Common myeloid progenitor, CD34-positive (primary cell): ENCODE data around the gene GALNT6.
"Not testable (repeated sequence)": the region's sequence is repeated elsewhere in the genome, so short reads cannot be mapped to it uniquely, and the experiment has no call there.

Source experiments
- CTCF ChIA-PET: fragments of 350-600 bp; sonication (Branson Sonifier 250); formaldehyde crosslinking; loops from one replicate; lab custom pipeline; 2021; ENCODE audit warnings: antibody characterized with exemption; lab: Charles Lee
- POLR2A ChIA-PET: fragments of 350-600 bp; sonication (Branson Sonifier 250); formaldehyde crosslinking; loops from one replicate; lab custom pipeline; 2021; ENCODE audit warnings: antibody characterized with exemption; lab: Charles Lee
- DNase-seq, 3 donors: peaks; one replicate each; pipeline versions ENCODE4 v3.0.0 to v3.0.0-alpha.2; 2013
- H3K27ac ChIP-seq, 2 experiments: 1 replicate in 1 of 2; 2 replicates in 1 of 2; pipeline ENCODE4 v1.7.0; 2013; ENCODE audit warnings: inconsistent platforms in 2 of 2, low read length in 2 of 2, mild to moderate bottlenecking in 2 of 2, low read depth in 1 of 2, moderate library complexity in 1 of 2; ENCODE audit not compliant: severe bottlenecking in 2 of 2, insufficient read depth in 1 of 2, poor library complexity in 1 of 2
- H3K27me3 ChIP-seq, 5 experiments: replicated peaks in 2 of 5; 1 replicate in 3 of 5; 2 replicates in 2 of 5; pipeline versions ENCODE4 v1.6.1 to v1.7.0; 2013; ENCODE audit warnings: low read length in 4 of 5, mild to moderate bottlenecking in 2 of 5, moderate library complexity in 2 of 5, inconsistent platforms in 1 of 5; ENCODE audit not compliant: insufficient read depth in 5 of 5, control insufficient read depth in 4 of 5
- H3K36me3 ChIP-seq, 4 experiments: 1 replicate in 2 of 4; 2 replicates in 2 of 4; pipeline versions ENCODE4 v1.6.1 to v1.7.0; 2013; ENCODE audit warnings: low read length in 3 of 4, control low read depth in 1 of 4, mild to moderate bottlenecking in 1 of 4; ENCODE audit not compliant: control insufficient read depth in 4 of 4, insufficient read depth in 4 of 4
- H3K4me1 ChIP-seq, 4 experiments: 1 replicate in 3 of 4; 2 replicates in 1 of 4; pipeline versions ENCODE4 v1.6.1 to v1.7.1; 2013; ENCODE audit warnings: low read length in 3 of 4, mild to moderate bottlenecking in 3 of 4, control low read depth in 1 of 4, inconsistent platforms in 1 of 4, moderate library complexity in 1 of 4; ENCODE audit not compliant: control insufficient read depth in 4 of 4, insufficient read depth in 4 of 4; ENCODE audit errors: control extremely low read depth in 1 of 4
- H3K4me3 ChIP-seq, 7 experiments: 1 replicate in 4 of 7; 2 replicates in 3 of 7; pipeline versions ENCODE4 v1.5.1 to v1.7.0; 2013; ENCODE audit warnings: mild to moderate bottlenecking in 7 of 7, low read length in 6 of 7, moderate library complexity in 6 of 7, inconsistent platforms in 2 of 7, low read depth in 2 of 7, control low read depth in 1 of 7; ENCODE audit not compliant: insufficient read depth in 4 of 7, control insufficient read depth in 1 of 7; ENCODE audit errors: extremely low read depth in 1 of 7
- H3K9me3 ChIP-seq, 5 experiments: 1 replicate in 4 of 5; 2 replicates in 1 of 5; pipeline versions ENCODE4 v1.6.1 to v1.7.1; 2013; ENCODE audit warnings: low read length in 4 of 5, mild to moderate bottlenecking in 2 of 5, inconsistent platforms in 1 of 5, low read depth in 1 of 5, moderate library complexity in 1 of 5; ENCODE audit not compliant: control insufficient read depth in 4 of 5, insufficient read depth in 2 of 5; ENCODE audit errors: control extremely low read depth in 1 of 5
- WGBS: methylation state at CpG from one replicate; pipeline ENCODE4 v1.1.5; 2013; ENCODE audit not compliant: insufficient coverage; 5-methylcytosine and 5-hydroxymethylcytosine counted together

GALNT6 gene

DNA sequence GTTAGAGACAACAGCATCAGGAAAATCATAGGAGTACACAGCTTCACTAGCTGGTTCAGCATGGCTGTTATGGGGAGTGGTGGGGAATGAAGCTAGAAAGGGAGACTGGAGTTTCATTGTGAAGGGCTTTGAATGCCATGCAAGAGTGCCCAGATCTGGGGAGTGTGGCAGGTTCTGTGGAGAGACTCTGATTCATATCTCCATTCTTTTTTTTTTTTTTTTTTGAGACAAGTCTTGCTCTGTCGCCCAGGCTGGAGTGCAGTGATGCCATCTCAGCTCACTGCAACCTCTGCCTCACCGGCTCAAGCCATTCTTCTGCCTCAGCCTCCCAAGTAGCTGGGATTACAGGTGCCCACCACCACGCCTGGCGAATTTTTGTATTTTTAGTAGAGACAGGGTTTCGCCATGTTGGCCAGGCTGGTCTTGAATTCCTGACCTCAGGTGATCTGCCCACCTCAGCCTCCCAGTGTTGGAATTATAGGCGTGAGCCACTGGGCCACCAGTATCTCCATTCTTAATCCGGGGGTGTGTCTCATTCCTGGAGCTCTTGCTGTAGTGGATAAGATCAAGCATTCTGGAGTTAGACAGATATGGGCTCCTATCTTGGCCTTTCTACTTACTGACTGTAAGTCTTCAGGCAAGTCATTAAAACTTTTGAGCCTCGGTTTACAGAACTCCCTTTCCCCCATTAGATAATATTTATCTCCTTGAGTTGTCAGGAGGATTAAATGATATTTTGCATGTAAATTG lies 73.0 kb downstream of the GALNT6 start:
- Histone ChIP-seq H3K4me1 (peaks cover 31 to 54% (median 50%) of the 10 kb centered on the region in 4 experiments), H3K36me3 (peaks cover 2 to 20% (median 5%) of the 10 kb centered on the region in 4 experiments), H3K27ac (peak overlapping the region in 1 of 2 experiments; percentile 65), H3K4me3 (peak overlapping the region in 3 of 7 experiments; percentile 26 to 49 (median 42))
- ChIA-PET POLR2A (interaction anchor here (0.6 to 0.7 kb wide), 2 partner anchors 124 to 273 kb away, joined by 3 to 4 read pairs; no protein-coding TSS in a partner anchor), CTCF (interaction anchor here (1.2 to 29.0 kb wide), 4 partner anchors 11 to 48 kb away, joined by 3 to 666 read pairs (median 16); partner anchors contain the start of gene CELA1)
- 98% methylated on average over 6 of the region's 8 CpGs for WGBS
- H3K9me3 ChIP-seq, H3K27me3 ChIP-seq, DNase-seq: not testable (repeated sequence)

DNA sequence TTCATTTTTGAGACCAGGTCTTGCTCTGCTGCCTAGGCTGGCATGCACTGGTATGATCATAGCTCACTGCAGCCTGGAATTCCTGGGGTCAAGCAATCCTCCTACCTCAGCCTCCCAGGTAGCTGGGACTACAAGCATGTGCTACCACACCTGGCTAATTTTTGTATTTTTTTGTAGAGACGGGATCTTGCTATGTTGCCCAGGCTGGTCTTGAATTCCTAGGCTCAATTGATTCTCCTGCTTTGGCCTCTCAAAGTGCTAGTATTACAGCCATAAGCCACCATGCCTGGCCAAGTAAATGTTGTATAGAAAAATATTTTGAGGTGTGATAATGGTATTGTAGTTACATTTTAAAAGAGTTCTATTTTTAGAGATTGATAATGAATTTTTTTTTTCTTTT lies 79.8 kb downstream of the GALNT6 start:
- no peak for DNase-seq
- POLR2A ChIA-PET = no interaction called here
- H3K9me3 ChIP-seq = no peaks in the 10 kb centered on the region
- CTCF ChIA-PET = interaction anchor here (29.0 kb wide), 1 partner anchor 31 kb away, joined by 666 read pairs; the partner anchor contains the start of gene CELA1
- no peaks in the 10 kb centered on the region for H3K27me3 ChIP-seq
- WGBS = no CpG with 5 or more reads among the region's 1 CpG
- no peak overlapping the region for H3K27ac ChIP-seq
- peaks cover 0 to 6% (median 3%) of the 10 kb centered on the region in 4 experiments for H3K4me1 ChIP-seq
- H3K4me3 ChIP-seq = no peak overlapping the region
- H3K36me3 ChIP-seq = peaks cover 5 to 45% (median 36%) of the 10 kb centered on the region in 4 experiments

DNA sequence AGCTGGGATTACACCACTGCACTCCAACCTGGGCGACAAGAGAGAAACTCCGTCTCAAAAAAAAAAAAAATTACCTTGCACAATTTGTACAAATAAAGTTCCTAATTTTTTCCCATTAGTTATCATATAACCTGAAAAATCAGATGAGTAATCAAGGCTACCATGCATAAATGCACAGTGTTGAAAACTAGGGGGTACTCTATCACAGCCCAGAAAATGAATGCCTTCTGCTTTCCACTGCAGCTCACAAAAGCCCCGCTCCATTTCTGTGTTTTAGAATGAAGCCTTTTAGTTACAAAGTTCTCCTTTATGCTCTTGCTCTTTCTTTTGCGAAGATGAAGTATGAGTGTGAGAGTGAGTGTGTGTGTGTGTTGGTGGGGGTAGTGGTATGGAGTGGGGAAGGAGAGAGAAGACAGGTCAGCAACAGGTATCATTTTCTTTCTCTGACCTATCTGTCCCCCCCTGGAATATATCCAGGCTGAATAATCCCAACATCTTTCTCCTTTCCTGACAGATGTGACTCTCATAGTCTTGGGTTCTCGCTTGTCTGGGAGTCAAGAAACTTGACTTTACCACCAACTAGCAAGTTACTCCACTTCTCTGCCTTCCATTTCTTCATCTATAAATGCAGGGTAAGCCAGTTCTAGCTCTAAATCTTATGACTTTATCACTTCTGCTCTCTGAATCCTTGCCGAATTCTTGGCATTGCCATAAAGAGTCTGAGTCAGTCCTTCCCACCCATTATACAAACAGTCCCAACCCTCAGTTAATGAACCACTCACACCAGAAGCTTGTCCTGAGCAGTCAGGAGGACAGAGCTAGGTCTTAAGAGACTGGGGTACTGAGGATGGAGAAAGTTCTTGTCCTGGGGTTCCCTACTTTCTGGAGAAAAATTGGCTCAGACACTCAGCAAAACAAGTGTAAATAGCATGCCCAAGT lies 83.3 kb downstream of the GALNT6 start:
- no peak overlapping the region for H3K4me3 ChIP-seq
- H3K27me3 ChIP-seq = no peaks in the 10 kb centered on the region
- peaks cover 0 to 7% (median 3%) of the 10 kb centered on the region in 4 experiments for H3K4me1 ChIP-seq
- ChIA-PET POLR2A (interaction anchor here (0.6 to 0.7 kb wide), 2 partner anchors 75 to 162 kb away, joined by 4 to 5 read pairs; no protein-coding TSS in a partner anchor), CTCF (interaction anchor here (0.7 to 29.0 kb wide), 10 partner anchors 11 to 120 kb away, joined by 3 to 666 read pairs (median 5); partner anchors contain the start of genes BIN2 and CELA1)
- H3K27ac ChIP-seq = no peak overlapping the region
- DNase-seq = peak in 2 of 3 donors; percentile 41 to 46
- no peaks in the 10 kb centered on the region for H3K9me3 ChIP-seq
- H3K36me3 ChIP-seq = peaks cover 5 to 56% (median 41%) of the 10 kb centered on the region in 4 experiments
- whole genome bisulfite sequencing = 76% methylated on average over 2 of the region's 6 CpGs

DNA sequence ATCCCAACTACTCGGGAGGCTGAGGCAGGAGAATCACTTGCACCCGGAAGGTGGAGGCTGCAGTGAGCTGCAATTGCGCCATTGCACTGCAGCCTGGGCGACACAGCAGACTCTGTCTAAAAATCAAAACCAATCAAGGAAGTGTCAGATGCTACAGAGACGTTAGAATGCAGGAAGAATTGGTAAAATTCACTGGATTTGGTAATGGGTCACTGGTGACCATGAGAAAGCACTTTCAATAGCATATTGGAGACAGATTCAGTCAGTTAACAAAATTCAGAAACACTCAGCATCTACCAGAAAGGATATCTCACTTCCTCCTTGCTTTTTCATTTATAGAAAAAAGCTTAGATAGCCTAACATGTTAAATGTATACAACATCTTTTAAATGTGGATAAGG lies 84.7 kb downstream of the GALNT6 start:
- POLR2A ChIA-PET = no interaction called here
- CTCF ChIA-PET = interaction anchor here (0.7 to 29.0 kb wide), 4 partner anchors 12 to 53 kb away, joined by 3 to 666 read pairs (median 15); partner anchors contain the start of gene CELA1
- DNase-seq = no peak
- WGBS = 100% methylated on average over 4 of the region's 5 CpGs
- H3K27ac ChIP-seq = no peak overlapping the region
- peaks cover 0 to 7% (median 3%) of the 10 kb centered on the region in 4 experiments for H3K4me1 ChIP-seq
- H3K9me3 ChIP-seq = no peaks in the 10 kb centered on the region
- peaks cover 14 to 64% (median 46%) of the 10 kb centered on the region in 4 experiments for H3K36me3 ChIP-seq
- H3K27me3 ChIP-seq = no peaks in the 10 kb centered on the region
- no peak overlapping the region for H3K4me3 ChIP-seq
